Measurements from ENCODE around the gene ZNF436. TPM values are rescaled to one million over a fixed set of nuclear protein-coding genes. Genes with fewer than 3 reads are reported as not detected.
"Not testable (repeated sequence)": the region's sequence is repeated elsewhere in the genome, so short reads cannot be mapped to it uniquely, and the experiment has no call there.

Gene ZNF436
- total RNA-seq, 1 experiment from 2014 or later = 6.4 TPM

- Histone ChIP-seq H3K4me1 (ENCODE audit: low read length) (no peaks in the 10 kb centered on the region), H4K20me1 (ENCODE audit: insufficient read depth, low read depth, low read length) (no peaks in the 10 kb centered on the region), H3K4me2 (ENCODE audit: low read depth, low read length, poor library complexity, severe bottlenecking) (no peak overlapping the region), H3K4me3 (ENCODE audit: low read length) (no peak overlapping the region), H3K27me3 (ENCODE audit: low read length) (no peaks in the 10 kb centered on the region), H3K79me2 (ENCODE audit: low read length) (no peaks in the 10 kb centered on the region), H3K36me3 (ENCODE audit: insufficient read depth, low read length) (no peaks in the 10 kb centered on the region), H3K9me3 (ENCODE audit: low read length) (no peaks in the 10 kb centered on the region), H3K9me2 (replicated peaks; ENCODE audit: insufficient read depth, low read length) (no peaks in the 10 kb centered on the region), H3K9ac (ENCODE audit: low read length) (no peak overlapping the region), H3K27ac (ENCODE audit: low read length) (no peak overlapping the region), H2AFZ (ENCODE audit: low read length) (no peak overlapping the region)
- no peak for DNase-seq
These were observed 15.5 kb upstream of the ZNF436 start for GRCh38 chr1:23385119-23385621.

- Histone ChIP-seq H3K4me1 (ENCODE audit: low read length) (no peaks in the 10 kb centered on the region), H3K4me2 (ENCODE audit: low read depth, low read length, poor library complexity, severe bottlenecking) (no peak overlapping the region), H2AFZ (ENCODE audit: low read length) (no peak overlapping the region)
These were observed 14.8 kb upstream of the ZNF436 start for GRCh38 chr1:23384312-23385058.

GRCh38 chr1:23383577-23384311 lies 14.1 kb upstream of the ZNF436 start:
- Histone ChIP-seq H3K27ac (ENCODE audit: low read length) (no peak overlapping the region), H3K4me2 (ENCODE audit: low read depth, low read length, poor library complexity, severe bottlenecking) (no peak overlapping the region), H3K9me2 (replicated peaks; ENCODE audit: insufficient read depth, low read length) (no peaks in the 10 kb centered on the region), H3K27me3 (ENCODE audit: low read length) (no peaks in the 10 kb centered on the region), H3K4me3 (ENCODE audit: low read length) (no peak overlapping the region), H3K79me2 (ENCODE audit: low read length) (no peaks in the 10 kb centered on the region), H4K20me1 (ENCODE audit: insufficient read depth, low read depth, low read length) (no peaks in the 10 kb centered on the region), H2AFZ (ENCODE audit: low read length) (no peak overlapping the region), H3K9me3 (ENCODE audit: low read length) (no peaks in the 10 kb centered on the region), H3K4me1 (ENCODE audit: low read length) (no peaks in the 10 kb centered on the region), H3K9ac (ENCODE audit: low read length) (no peak overlapping the region), H3K36me3 (ENCODE audit: insufficient read depth, low read length) (no peaks in the 10 kb centered on the region)
- DNase-seq = no peak

More at GRCh38 chr1:23384312-23385058, 14.8 kb upstream of the ZNF436 start:
- Histone ChIP-seq H3K4me3 (ENCODE audit: low read length) (no peak overlapping the region), H3K79me2 (ENCODE audit: low read length) (no peaks in the 10 kb centered on the region), H3K9me3 (ENCODE audit: low read length) (no peaks in the 10 kb centered on the region), H3K27me3 (ENCODE audit: low read length) (no peaks in the 10 kb centered on the region), H3K36me3 (ENCODE audit: insufficient read depth, low read length) (no peaks in the 10 kb centered on the region), H4K20me1 (ENCODE audit: insufficient read depth, low read depth, low read length) (no peaks in the 10 kb centered on the region), H3K9ac (ENCODE audit: low read length) (no peak overlapping the region), H3K27ac (ENCODE audit: low read length) (no peak overlapping the region), H3K9me2 (replicated peaks; ENCODE audit: insufficient read depth, low read length) (no peaks in the 10 kb centered on the region)
- no peak for DNase-seq

GRCh38 chr1:23381233-23381885 lies 11.7 kb upstream of the ZNF436 start:
- Histone ChIP-seq H3K27me3 (ENCODE audit: low read length) (no peaks in the 10 kb centered on the region), H3K4me3 (ENCODE audit: low read length) (no peak overlapping the region), H3K36me3 (ENCODE audit: insufficient read depth, low read length) (no peaks in the 10 kb centered on the region), H3K4me2 (ENCODE audit: low read depth, low read length, poor library complexity, severe bottlenecking) (no peak overlapping the region), H3K79me2 (ENCODE audit: low read length) (no peaks in the 10 kb centered on the region), H3K4me1 (ENCODE audit: low read length) (no peaks in the 10 kb centered on the region), H3K27ac (ENCODE audit: low read length) (no peak overlapping the region), H3K9ac (ENCODE audit: low read length) (no peak overlapping the region), H2AFZ (ENCODE audit: low read length) (no peak overlapping the region), H3K9me2 (replicated peaks; ENCODE audit: insufficient read depth, low read length) (no peaks in the 10 kb centered on the region), H4K20me1 (ENCODE audit: insufficient read depth, low read depth, low read length) (no peaks in the 10 kb centered on the region), H3K9me3 (ENCODE audit: low read length) (no peaks in the 10 kb centered on the region)
- DNase-seq = no peak

GRCh38 chr1:23380719-23381118 lies 11.1 kb upstream of the ZNF436 start:
- Histone ChIP-seq H3K27ac (ENCODE audit: low read length) (no peak overlapping the region), H3K27me3 (ENCODE audit: low read length) (no peaks in the 10 kb centered on the region), H4K20me1 (ENCODE audit: insufficient read depth, low read depth, low read length) (no peaks in the 10 kb centered on the region), H3K79me2 (ENCODE audit: low read length) (no peaks in the 10 kb centered on the region), H3K36me3 (ENCODE audit: insufficient read depth, low read length) (no peaks in the 10 kb centered on the region), H3K4me3 (ENCODE audit: low read length) (no peak overlapping the region), H2AFZ (ENCODE audit: low read length) (no peak overlapping the region), H3K9ac (ENCODE audit: low read length) (no peak overlapping the region), H3K9me3 (ENCODE audit: low read length) (no peaks in the 10 kb centered on the region), H3K9me2 (replicated peaks; ENCODE audit: insufficient read depth, low read length) (no peaks in the 10 kb centered on the region), H3K4me2 (ENCODE audit: low read depth, low read length, poor library complexity, severe bottlenecking) (no peak overlapping the region), H3K4me1 (ENCODE audit: low read length) (no peaks in the 10 kb centered on the region)
- no peak for DNase-seq

GRCh38 chr1:23380236-23380635 lies 10.6 kb upstream of the ZNF436 start:
- H3K9me3 ChIP-seq (ENCODE audit: low read length); DNase-seq; H3K4me1 ChIP-seq (ENCODE audit: low read length); H3K4me2 ChIP-seq (ENCODE audit: low read depth, low read length, poor library complexity, severe bottlenecking); H4K20me1 ChIP-seq (ENCODE audit: insufficient read depth, low read depth, low read length); H3K27me3 ChIP-seq (ENCODE audit: low read length); H3K9me2 ChIP-seq (replicated peaks; ENCODE audit: insufficient read depth, low read length); H3K36me3 ChIP-seq (ENCODE audit: insufficient read depth, low read length); H3K4me3 ChIP-seq (ENCODE audit: low read length); H3K27ac ChIP-seq (ENCODE audit: low read length); H2AFZ ChIP-seq (ENCODE audit: low read length); H3K79me2 ChIP-seq (ENCODE audit: low read length); H3K9ac ChIP-seq (ENCODE audit: low read length): not testable (repeated sequence)

GRCh38 chr1:23376890-23377811 lies 7.5 kb upstream of the ZNF436 start:
- H3K4me3 ChIP-seq (ENCODE audit: low read length) = no peak overlapping the region
- H3K27me3 ChIP-seq (ENCODE audit: low read length) = no peaks in the 10 kb centered on the region
- peak; percentile 26 for DNase-seq
- no peak overlapping the region for H2AFZ ChIP-seq (ENCODE audit: low read length)
- H3K9me3 ChIP-seq (ENCODE audit: low read length) = no peaks in the 10 kb centered on the region
- H3K4me1 ChIP-seq (ENCODE audit: low read length) = no peaks in the 10 kb centered on the region
- no peaks in the 10 kb centered on the region for H4K20me1 ChIP-seq (ENCODE audit: insufficient read depth, low read depth, low read length)
- no peak overlapping the region for H3K9ac ChIP-seq (ENCODE audit: low read length)
- H3K27ac ChIP-seq (ENCODE audit: low read length) = no peak overlapping the region
- no peaks in the 10 kb centered on the region for H3K36me3 ChIP-seq (ENCODE audit: insufficient read depth, low read length)
- H3K9me2 ChIP-seq (replicated peaks; ENCODE audit: insufficient read depth, low read length) = no peaks in the 10 kb centered on the region
- H3K4me2 ChIP-seq (ENCODE audit: low read depth, low read length, poor library complexity, severe bottlenecking) = no peak overlapping the region
- H3K79me2 ChIP-seq (ENCODE audit: low read length) = no peaks in the 10 kb centered on the region
